ENCODE results near the gene ANGPTL2.

GRCh38 chr9:127153501-127153900, 31.1 kb upstream of the ANGPTL2 start:
- TF ChIP-seq, protein P1, sequence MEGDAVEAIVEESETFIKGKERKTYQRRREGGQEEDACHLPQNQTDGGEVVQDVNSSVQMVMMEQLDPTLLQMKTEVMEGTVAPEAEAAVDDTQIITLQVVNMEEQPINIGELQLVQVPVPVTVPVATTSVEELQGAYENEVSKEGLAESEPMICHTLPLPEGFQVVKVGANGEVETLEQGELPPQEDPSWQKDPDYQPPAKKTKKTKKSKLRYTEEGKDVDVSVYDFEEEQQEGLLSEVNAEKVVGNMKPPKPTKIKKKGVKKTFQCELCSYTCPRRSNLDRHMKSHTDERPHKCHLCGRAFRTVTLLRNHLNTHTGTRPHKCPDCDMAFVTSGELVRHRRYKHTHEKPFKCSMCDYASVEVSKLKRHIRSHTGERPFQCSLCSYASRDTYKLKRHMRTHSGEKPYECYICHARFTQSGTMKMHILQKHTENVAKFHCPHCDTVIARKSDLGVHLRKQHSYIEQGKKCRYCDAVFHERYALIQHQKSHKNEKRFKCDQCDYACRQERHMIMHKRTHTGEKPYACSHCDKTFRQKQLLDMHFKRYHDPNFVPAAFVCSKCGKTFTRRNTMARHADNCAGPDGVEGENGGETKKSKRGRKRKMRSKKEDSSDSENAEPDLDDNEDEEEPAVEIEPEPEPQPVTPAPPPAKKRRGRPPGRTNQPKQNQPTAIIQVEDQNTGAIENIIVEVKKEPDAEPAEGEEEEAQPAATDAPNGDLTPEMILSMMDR (IDR thresholded peaks at IDR 0.05) = no peak
- no peak for TF ChIP-seq POLR2AphosphoS5 (IDR thresholded peaks at IDR 0.05)
